Esophagus squamous epithelium (tissue), 5 donors: ENCODE data around the gene C11orf16. TPM values are rescaled to one million over a fixed set of nuclear protein-coding genes. Genes with fewer than 3 reads are reported as not detected.

Experiments
- DNase-seq: peaks from one replicate; lab custom pipeline; 2025; lab: John Stamatoyannopoulos, UW
- H3K27ac ChIP-seq, 4 donors: fragments of 200-600 bp; sonication (generic); one replicate each; pipeline ENCODE4 v1.5.1; 2016 to 2019; ENCODE audit warnings: mild to moderate bottlenecking in 1 of 4
- H3K27me3 ChIP-seq, 4 donors: fragments of 200-600 bp; sonication (generic); 1 replicate in 3 of 4; 2 replicates in 1 of 4; pipeline versions ENCODE4 v1.5.1 to v1.6.0; 2017 to 2021; ENCODE audit warnings: antibody characterized with exemption in 1 of 4
- H3K36me3 ChIP-seq, 3 donors: fragments of 200-600 bp; sonication (generic); one replicate each; pipeline ENCODE4 v1.5.1; 2016 to 2019
- H3K4me1 ChIP-seq, 3 donors: fragments of 200-600 bp; sonication (generic); one replicate each; pipeline ENCODE4 v1.5.1; 2017 to 2019
- H3K4me3 ChIP-seq, 4 donors: fragments of 200-600 bp; sonication (generic); 1 replicate in 3 of 4; 2 replicates in 1 of 4; pipeline ENCODE4 v1.5.1; 2016 to 2019; ENCODE audit warnings: mild to moderate bottlenecking in 2 of 4, moderate library complexity in 1 of 4
- H3K9me3 ChIP-seq, 3 donors: fragments of 200-600 bp; sonication (generic); one replicate each; pipeline ENCODE4 v1.5.1; 2016 to 2019
- CTCF ChIP-seq, 6 experiments: fragments of 450-650 bp in 4 of 6; fragments of 200-600 bp in 2 of 6; sonication (generic) in 2 of 6; IDR thresholded peaks; one replicate each; pipeline ENCODE4 v1.5.1; 2016 to 2019; ENCODE audit warnings: antibody characterized with exemption in 6 of 6, mild to moderate bottlenecking in 4 of 6, moderate library complexity in 4 of 6
- POLR2A ChIP-seq, 4 donors: fragments of 450-650 bp; IDR thresholded peaks; one replicate each; pipeline ENCODE4 v1.6.1; 2017; ENCODE audit warnings: antibody characterized with exemption in 4 of 4, mild to moderate bottlenecking in 4 of 4, moderate library complexity in 3 of 4
- WGBS, 2 donors: methylation state at CpG; one replicate each; pipeline ENCODE4 v1.1.5; 2018; 5-methylcytosine and 5-hydroxymethylcytosine counted together
- intact Hi-C: fragments of 100-400 bp; cut with DNase I; formaldehyde crosslinking; loops from one replicate; pipeline ENCODE4 v1.15.0; 2022
- total RNA-seq, 4 donors: library from RNA; depleted of rRNA; stranded (reverse); fragments of >200 nt; gene quantifications; one replicate each; pipeline ENCODE4 v1.1.0, GENCODE V29; 2016
- donor health status: DM: yes; HTN: yes; CAD: no.

C11orf16 gene
- total RNA-seq, 4 donors from 2014 or later = not detected

- H3K9me3 ChIP-seq = no peaks in the 10 kb centered on the region
- 69 to 71% methylated on average over 2 to 5 of the region's 9 CpGs for WGBS, 2 donors
- peaks cover 0 to 21% (median 8%) of the 10 kb centered on the region in 3 donors for H3K4me1 ChIP-seq
- peaks cover 0 to 11% (median 0%) of the 10 kb centered on the region in 3 donors for H3K36me3 ChIP-seq
- H3K4me3 ChIP-seq = no peak overlapping the region
- peak overlapping the region in 2 of 4 donors; percentile 4 to 23 for H3K27ac ChIP-seq
- intact Hi-C loops = no loop called here
- H3K27me3 ChIP-seq = no peaks in the 10 kb centered on the region
- no peak for DNase-seq
- no peak for TF ChIP-seq POLR2A (IDR thresholded peaks at IDR 0.05)
- no peak for TF ChIP-seq CTCF (IDR thresholded peaks at IDR 0.05)
These were observed 3.6 kb downstream of the C11orf16 start for GRCh38 chr11:8928981-8929615.

- no peak for DNase-seq
- intact Hi-C loops = no loop called here
- TF ChIP-seq POLR2A (IDR thresholded peaks at IDR 0.05) (no peak), CTCF (IDR thresholded peaks at IDR 0.05) (no peak)
- 54 to 80% methylated on average over 4 of the region's 4 CpGs for WGBS, 2 donors
- peaks cover 0 to 21% (median 8%) of the 10 kb centered on the region in 3 donors for H3K4me1 ChIP-seq
- H3K36me3 ChIP-seq = peaks cover 0 to 20% (median 0%) of the 10 kb centered on the region in 3 donors
- no peaks in the 10 kb centered on the region for H3K9me3 ChIP-seq
- H3K27ac ChIP-seq = no peak overlapping the region
- no peak overlapping the region for H3K4me3 ChIP-seq
- H3K27me3 ChIP-seq = no peaks in the 10 kb centered on the region
These were observed 4.5 kb downstream of the C11orf16 start for GRCh38 chr11:8928205-8928604.

- 69 to 75% methylated on average over 4 of the region's 5 CpGs for WGBS, 2 donors
- Histone ChIP-seq H3K4me3 (no peak overlapping the region), H3K36me3 (peaks cover 0 to 30% (median 0%) of the 10 kb centered on the region in 3 donors), H3K4me1 (peaks cover 0 to 21% (median 8%) of the 10 kb centered on the region in 3 donors), H3K27ac (no peak overlapping the region), H3K9me3 (no peaks in the 10 kb centered on the region), H3K27me3 (no peaks in the 10 kb centered on the region)
- intact Hi-C loops = no loop called here
- no peak for DNase-seq
- TF ChIP-seq POLR2A (IDR thresholded peaks at IDR 0.05) = no peak
- TF ChIP-seq CTCF (IDR thresholded peaks at IDR 0.05) = no peak
These were observed 5.5 kb downstream of the C11orf16 start for GRCh38 chr11:8927233-8927632.

- TF ChIP-seq POLR2A (IDR thresholded peaks at IDR 0.05) (no peak), CTCF (IDR thresholded peaks at IDR 0.05) (no peak)
- no peak for DNase-seq
- Histone ChIP-seq H3K9me3 (no peaks in the 10 kb centered on the region), H3K36me3 (peaks cover 0 to 40% (median 0%) of the 10 kb centered on the region in 3 donors), H3K4me3 (no peak overlapping the region), H3K27ac (no peak overlapping the region), H3K4me1 (peaks cover 0 to 21% (median 8%) of the 10 kb centered on the region in 3 donors), H3K27me3 (no peaks in the 10 kb centered on the region)
- intact Hi-C loops = no loop called here
- 88 to 94% methylated on average over 3 to 5 of the region's 5 CpGs for WGBS, 2 donors
These were observed 6.5 kb downstream of the C11orf16 start for GRCh38 chr11:8926236-8926635.

- Histone ChIP-seq H3K36me3 (peaks cover 0 to 45% (median under 1%) of the 10 kb centered on the region in 3 donors), H3K4me3 (no peak overlapping the region), H3K9me3 (no peaks in the 10 kb centered on the region), H3K27ac (no peak overlapping the region), H3K4me1 (peaks cover 0 to 21% (median 8%) of the 10 kb centered on the region in 3 donors), H3K27me3 (no peaks in the 10 kb centered on the region)
- DNase-seq = no peak
- 85 to 86% methylated on average over 3 of the region's 5 CpGs for WGBS, 2 donors
- TF ChIP-seq CTCF (IDR thresholded peaks at IDR 0.05) (no peak), POLR2A (IDR thresholded peaks at IDR 0.05) (no peak)
- intact Hi-C loops = no loop called here
These were observed 7.0 kb downstream of the C11orf16 start for GRCh38 chr11:8925711-8926110.
